ENCODE data around the gene MFSD11. TPM values are rescaled to one million over a fixed set of nuclear protein-coding genes. Genes with fewer than 3 reads are reported as not detected.

MFSD11 gene
- total and polyA plus RNA-seq, 8 donors: 7.0 to 66.1 (median 14.1) TPM

DNA sequence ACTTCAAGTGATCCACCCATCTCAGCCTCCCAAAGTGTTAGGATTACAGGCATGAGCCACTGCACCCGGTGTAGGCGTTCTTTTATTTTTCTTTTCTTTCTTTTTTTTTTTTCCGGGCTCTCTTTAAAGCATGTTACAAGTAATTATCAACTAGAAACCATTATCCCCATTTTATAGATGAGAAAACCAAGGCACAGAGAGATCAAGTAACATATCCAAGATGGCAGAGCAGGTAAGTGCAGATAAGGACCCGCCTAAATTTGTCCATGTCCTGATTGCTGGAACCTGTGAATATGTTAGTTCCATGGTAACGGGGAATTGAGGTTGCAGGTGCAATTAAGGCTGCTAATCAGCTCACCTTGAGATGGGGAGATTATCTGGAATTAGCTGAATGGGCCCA lies 54.4 kb downstream of the MFSD11 start:
- intact Hi-C loops (cut with DNase I; ENCODE audit: low total_unique reads): no loop called here
- no peaks in the 10 kb centered on the region for H3K27me3 ChIP-seq
- no peak for DNase-seq
- 94 to 98% (median 97%) methylated on average over 5 of the region's 5 CpGs for WGBS, 5 donors
- no peak for TF ChIP-seq POLR2AphosphoS5 (IDR thresholded peaks at IDR 0.05)
- no peak for TF ChIP-seq EP300 (IDR thresholded peaks at IDR 0.05)
- TF ChIP-seq, protein P1, sequence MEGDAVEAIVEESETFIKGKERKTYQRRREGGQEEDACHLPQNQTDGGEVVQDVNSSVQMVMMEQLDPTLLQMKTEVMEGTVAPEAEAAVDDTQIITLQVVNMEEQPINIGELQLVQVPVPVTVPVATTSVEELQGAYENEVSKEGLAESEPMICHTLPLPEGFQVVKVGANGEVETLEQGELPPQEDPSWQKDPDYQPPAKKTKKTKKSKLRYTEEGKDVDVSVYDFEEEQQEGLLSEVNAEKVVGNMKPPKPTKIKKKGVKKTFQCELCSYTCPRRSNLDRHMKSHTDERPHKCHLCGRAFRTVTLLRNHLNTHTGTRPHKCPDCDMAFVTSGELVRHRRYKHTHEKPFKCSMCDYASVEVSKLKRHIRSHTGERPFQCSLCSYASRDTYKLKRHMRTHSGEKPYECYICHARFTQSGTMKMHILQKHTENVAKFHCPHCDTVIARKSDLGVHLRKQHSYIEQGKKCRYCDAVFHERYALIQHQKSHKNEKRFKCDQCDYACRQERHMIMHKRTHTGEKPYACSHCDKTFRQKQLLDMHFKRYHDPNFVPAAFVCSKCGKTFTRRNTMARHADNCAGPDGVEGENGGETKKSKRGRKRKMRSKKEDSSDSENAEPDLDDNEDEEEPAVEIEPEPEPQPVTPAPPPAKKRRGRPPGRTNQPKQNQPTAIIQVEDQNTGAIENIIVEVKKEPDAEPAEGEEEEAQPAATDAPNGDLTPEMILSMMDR (IDR thresholded peaks at IDR 0.05): no peak
- TF ChIP-seq POLR2A (IDR thresholded peaks at IDR 0.05): no peak
- no peaks in the 10 kb centered on the region for H3K9me3 ChIP-seq
- no peak overlapping the region for H3K27ac ChIP-seq
- H3K4me1 ChIP-seq: peaks cover 0 to 14% (median 7%) of the 10 kb centered on the region in 4 donors
- no peaks in the 10 kb centered on the region for H3K36me3 ChIP-seq
- H3K4me3 ChIP-seq: no peak overlapping the region

DNA sequence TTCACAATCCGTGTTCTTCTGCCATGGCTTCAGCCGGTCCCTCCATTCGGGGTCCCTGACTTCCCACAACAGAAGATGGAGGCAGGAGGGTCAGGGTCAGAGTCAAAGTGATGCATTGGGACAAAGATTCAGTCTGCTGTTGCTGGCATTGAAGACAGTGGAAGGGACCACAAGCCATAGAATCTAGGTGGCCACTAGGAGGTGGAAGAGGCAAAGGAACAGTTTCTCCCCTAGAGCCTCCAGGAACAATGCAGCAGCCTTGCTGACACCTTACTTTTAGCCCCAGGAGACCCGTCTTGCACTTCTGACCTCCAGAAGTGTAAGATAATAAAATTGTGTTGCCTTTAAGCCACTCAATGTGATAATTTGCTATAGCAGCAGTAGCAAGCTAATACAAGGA lies 55.9 kb downstream of the MFSD11 start:
- TF ChIP-seq EP300 (IDR thresholded peaks at IDR 0.05): no peak
- TF ChIP-seq, protein P1 (IDR thresholded peaks at IDR 0.05): no peak
- TF ChIP-seq POLR2A (IDR thresholded peaks at IDR 0.05): no peak
- TF ChIP-seq POLR2AphosphoS5 (IDR thresholded peaks at IDR 0.05): no peak
- no peaks in the 10 kb centered on the region for H3K9me3 ChIP-seq
- no peaks in the 10 kb centered on the region for H3K27me3 ChIP-seq
- H3K4me3 ChIP-seq: no peak overlapping the region
- no peaks in the 10 kb centered on the region for H3K36me3 ChIP-seq
- intact Hi-C loops (cut with DNase I; ENCODE audit: low total_unique reads): no loop called here
- DNase-seq: no peak
- 72 to 85% (median 80%) methylated on average over 4 of the region's 4 CpGs for WGBS, 5 donors
- no peak overlapping the region for H3K27ac ChIP-seq
- peaks cover 0 to 14% (median 7%) of the 10 kb centered on the region in 4 donors for H3K4me1 ChIP-seq

DNA sequence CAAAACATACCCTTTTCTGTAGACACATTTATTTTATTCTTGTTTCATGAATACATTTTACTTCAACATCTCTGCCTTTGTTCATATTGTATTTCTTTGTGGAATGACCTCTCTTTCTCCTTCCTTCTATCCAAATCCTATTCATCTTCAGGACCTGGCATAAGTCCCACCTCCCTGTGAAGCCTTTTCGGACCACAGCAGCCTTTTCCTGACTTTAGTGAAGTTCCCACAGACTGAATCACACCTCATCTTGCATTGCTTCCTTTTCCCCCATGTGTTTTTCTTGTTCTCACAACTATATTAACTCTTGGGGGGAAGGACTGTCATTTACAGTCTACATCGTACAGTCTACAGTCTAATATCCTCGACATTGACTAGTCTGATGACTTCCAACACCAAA lies 58.2 kb downstream of the MFSD11 start:
- TF ChIP-seq, protein P1 (IDR thresholded peaks at IDR 0.05): no peak
- TF ChIP-seq POLR2A (IDR thresholded peaks at IDR 0.05) (no peak), EP300 (IDR thresholded peaks at IDR 0.05) (no peak), POLR2AphosphoS5 (IDR thresholded peaks at IDR 0.05) (no peak)

DNA sequence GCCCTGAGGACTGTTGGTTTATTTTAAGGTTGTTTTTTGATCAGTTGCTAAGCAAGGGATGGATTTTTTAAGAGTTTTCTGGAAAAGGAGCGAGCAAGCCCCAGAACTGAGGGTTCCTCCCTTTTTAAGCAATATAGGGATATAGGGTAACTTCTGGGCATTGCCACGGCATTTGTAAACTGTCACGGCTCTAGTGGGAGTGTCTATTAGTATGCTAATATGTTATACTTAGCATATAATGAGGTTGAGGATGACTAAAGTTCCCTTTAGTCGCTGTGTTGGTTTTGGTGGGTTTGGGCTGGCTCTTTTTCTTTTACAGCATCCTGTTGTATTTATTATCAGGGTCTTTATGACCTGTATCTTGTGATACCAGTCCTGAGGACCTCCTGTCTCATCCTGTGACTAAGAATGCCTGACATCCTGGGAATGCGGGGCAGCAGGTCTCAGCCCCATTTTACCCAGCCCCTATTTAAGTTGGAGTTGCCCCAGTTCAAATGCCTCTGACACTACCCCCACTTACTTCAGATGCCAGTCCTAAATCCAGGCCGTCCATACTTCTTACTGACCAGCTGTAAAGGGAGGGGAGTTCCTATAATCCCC lies 59.4 kb downstream of the MFSD11 start:
- intact Hi-C loops (cut with DNase I; ENCODE audit: low total_unique reads): no loop called here
- Histone ChIP-seq H3K36me3 (no peaks in the 10 kb centered on the region), H3K27me3 (no peaks in the 10 kb centered on the region), H3K4me3 (no peak overlapping the region), H3K4me1 (no peaks in the 10 kb centered on the region), H3K27ac (no peak overlapping the region), H3K9me3 (no peaks in the 10 kb centered on the region)
- WGBS, 5 donors: 59 to 76% (median 72%) methylated on average over 6 of the region's 6 CpGs
- TF ChIP-seq POLR2A (IDR thresholded peaks at IDR 0.05) (no peak), POLR2AphosphoS5 (IDR thresholded peaks at IDR 0.05) (no peak), EP300 (IDR thresholded peaks at IDR 0.05) (no peak)
- TF ChIP-seq, protein P1 (IDR thresholded peaks at IDR 0.05): no peak
- no peak for DNase-seq

More for the DNA sequence above, 58.2 kb downstream of the MFSD11 start:
- 89 to 93% (median 90%) methylated on average over 3 of the region's 3 CpGs for WGBS, 5 donors
- no peak overlapping the region for H3K4me3 ChIP-seq
- intact Hi-C loops (cut with DNase I; ENCODE audit: low total_unique reads): no loop called here
- no peak for DNase-seq
- H3K27me3 ChIP-seq: no peaks in the 10 kb centered on the region
- H3K4me1 ChIP-seq: peaks cover 0 to 9% (median 5%) of the 10 kb centered on the region in 4 donors
- no peaks in the 10 kb centered on the region for H3K9me3 ChIP-seq
- H3K27ac ChIP-seq: no peak overlapping the region
- no peaks in the 10 kb centered on the region for H3K36me3 ChIP-seq
